Retinal pigment epithelial cell (primary cell): ENCODE measurements around the gene GOLGA6C.
"Not testable (repeated sequence)": the region's sequence is repeated elsewhere in the genome, so short reads cannot be mapped to it uniquely, and the experiment has no call there.

Experiments
- DNase-seq: peaks from one replicate; pipeline ENCODE4 v3.0.0-alpha.2; 2010; ENCODE audit warnings: low read depth
- H3K4me3 ChIP-seq: 2 replicates; pipeline ENCODE4 v1.5.1; 2011; ENCODE audit warnings: mild to moderate bottlenecking, low read length, control low read depth, moderate library complexity
- TF ChIP-seq, protein P1 (sequence below): conservative IDR thresholded peaks from 2 replicates; pipeline ENCODE4 v1.5.1; 2011; ENCODE audit warnings: low read depth, low read length, control low read depth, inconsistent platforms

GOLGA6C gene

GRCh38 chr15:75306188-75306587, 48.1 kb downstream of the GOLGA6C start:
- no peak overlapping the region for H3K4me3 ChIP-seq
- TF ChIP-seq, protein P1, sequence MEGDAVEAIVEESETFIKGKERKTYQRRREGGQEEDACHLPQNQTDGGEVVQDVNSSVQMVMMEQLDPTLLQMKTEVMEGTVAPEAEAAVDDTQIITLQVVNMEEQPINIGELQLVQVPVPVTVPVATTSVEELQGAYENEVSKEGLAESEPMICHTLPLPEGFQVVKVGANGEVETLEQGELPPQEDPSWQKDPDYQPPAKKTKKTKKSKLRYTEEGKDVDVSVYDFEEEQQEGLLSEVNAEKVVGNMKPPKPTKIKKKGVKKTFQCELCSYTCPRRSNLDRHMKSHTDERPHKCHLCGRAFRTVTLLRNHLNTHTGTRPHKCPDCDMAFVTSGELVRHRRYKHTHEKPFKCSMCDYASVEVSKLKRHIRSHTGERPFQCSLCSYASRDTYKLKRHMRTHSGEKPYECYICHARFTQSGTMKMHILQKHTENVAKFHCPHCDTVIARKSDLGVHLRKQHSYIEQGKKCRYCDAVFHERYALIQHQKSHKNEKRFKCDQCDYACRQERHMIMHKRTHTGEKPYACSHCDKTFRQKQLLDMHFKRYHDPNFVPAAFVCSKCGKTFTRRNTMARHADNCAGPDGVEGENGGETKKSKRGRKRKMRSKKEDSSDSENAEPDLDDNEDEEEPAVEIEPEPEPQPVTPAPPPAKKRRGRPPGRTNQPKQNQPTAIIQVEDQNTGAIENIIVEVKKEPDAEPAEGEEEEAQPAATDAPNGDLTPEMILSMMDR, result no peak
- DNase-seq, result peak; percentile 13

GRCh38 chr15:75307778-75308390, 49.8 kb downstream of the GOLGA6C start:
- TF ChIP-seq, protein P1, result peak; percentile 61
- no peak for DNase-seq
- no peak overlapping the region for H3K4me3 ChIP-seq

GRCh38 chr15:75309711-75310110, 51.6 kb downstream of the GOLGA6C start:
- TF ChIP-seq, protein P1, result no peak
- DNase-seq, result no peak
- no peak overlapping the region for H3K4me3 ChIP-seq

GRCh38 chr15:75312548-75312947, 54.4 kb downstream of the GOLGA6C start:
- not testable (repeated sequence) for H3K4me3 ChIP-seq, DNase-seq

DNA sequence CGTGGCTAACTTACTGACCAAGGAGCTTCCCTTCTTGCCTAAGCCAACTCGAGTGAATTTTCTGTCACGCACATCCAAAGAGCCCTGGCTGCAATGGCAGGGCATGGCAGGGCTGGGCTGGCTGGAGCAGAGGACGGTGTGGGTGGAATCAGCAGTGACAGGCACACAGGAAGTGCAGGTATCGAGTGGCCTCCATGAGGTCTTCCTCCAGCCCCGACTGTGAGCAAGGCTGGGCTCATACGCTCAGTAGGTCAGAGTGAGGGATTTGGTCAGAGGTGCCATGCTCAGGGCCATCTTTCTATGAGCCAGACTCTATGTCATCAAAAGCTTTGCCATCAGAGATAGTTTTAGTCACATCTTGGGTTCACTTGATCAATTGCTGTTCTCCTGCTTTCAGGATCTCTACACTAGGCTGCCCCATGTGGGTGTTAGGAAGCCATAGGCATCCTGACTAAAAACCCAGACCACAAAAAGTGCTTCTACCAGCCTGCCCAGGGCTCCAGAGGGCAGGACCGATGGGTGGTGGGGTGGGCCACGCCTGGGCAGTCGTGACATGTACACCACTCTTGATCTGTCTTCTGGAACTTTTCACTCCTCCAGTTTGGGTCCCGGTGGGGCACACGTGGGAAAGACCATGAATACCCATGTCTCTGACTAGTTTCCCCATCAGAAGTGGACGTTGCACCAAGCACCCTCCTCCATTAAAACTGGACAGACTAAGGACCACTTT, 55.1 kb downstream of the GOLGA6C start:
- TF ChIP-seq, protein P1, result no peak

GRCh38 chr15:75314552-75315290, 56.6 kb downstream of the GOLGA6C start:
- TF ChIP-seq, protein P1, result no peak
- no peak for DNase-seq
- no peak overlapping the region for H3K4me3 ChIP-seq

More for the DNA sequence above, 55.1 kb downstream of the GOLGA6C start:
- H3K4me3 ChIP-seq, result no peak overlapping the region
- DNase-seq, result no peak

- not testable (repeated sequence) for DNase-seq, H3K4me3 ChIP-seq
Observed at GRCh38 chr15:75319231-75319897, 61.2 kb downstream of the GOLGA6C start.
